Mesendoderm (in vitro differentiated cells): ENCODE results near the gene COL11A2.

Source experiments
- DNase-seq: peaks from one replicate; pipeline ENCODE4 v3.0.0; 2013
- H2AK5ac ChIP-seq: 2 replicates; pipeline ENCODE4 v1.6.1; 2013; ENCODE audit warnings: low read length, inconsistent platforms
- H2BK120ac ChIP-seq: 2 replicates; pipeline ENCODE4 v1.6.1; 2013; ENCODE audit warnings: low read depth, mild to moderate bottlenecking, low read length, moderate library complexity, mixed read lengths
- H2BK15ac ChIP-seq: replicated peaks from 2 replicates; pipeline ENCODE4 v1.6.1; 2013; ENCODE audit warnings: low read depth, mild to moderate bottlenecking, moderate library complexity
- H2BK5ac ChIP-seq: 2 replicates; pipeline ENCODE4 v1.6.1; 2013; ENCODE audit warnings: low read length, inconsistent platforms
- H3K18ac ChIP-seq: 2 replicates; pipeline ENCODE4 v1.6.1; 2013; ENCODE audit warnings: mild to moderate bottlenecking, low read length, mixed read lengths
- H3K23ac ChIP-seq: one replicate; pipeline ENCODE4 v1.6.1; 2013; ENCODE audit warnings: low read length
- H3K27ac ChIP-seq: 2 replicates; pipeline ENCODE4 v1.5.1; 2013; ENCODE audit warnings: low read depth, mild to moderate bottlenecking, inconsistent platforms, low read length, moderate library complexity
- H3K27me3 ChIP-seq: 2 replicates; pipeline ENCODE4 v1.6.1; 2013; ENCODE audit warnings: low read length, control low read depth, mild to moderate bottlenecking, inconsistent platforms; ENCODE audit not compliant: insufficient read depth, poor library complexity
- H3K36me3 ChIP-seq: 2 replicates; pipeline ENCODE4 v1.6.1; 2013; ENCODE audit warnings: low read length, inconsistent platforms; ENCODE audit not compliant: control insufficient read depth, insufficient read depth
- H3K4ac ChIP-seq: one replicate; pipeline ENCODE4 v1.6.1; 2013; ENCODE audit warnings: low read depth, mild to moderate bottlenecking, low read length, moderate library complexity
- H3K4me1 ChIP-seq: 2 replicates; pipeline ENCODE4 v1.6.1; 2013; ENCODE audit warnings: low read depth, low read length, inconsistent platforms; ENCODE audit not compliant: control insufficient read depth
- H3K4me2 ChIP-seq: 2 replicates; pipeline ENCODE4 v1.6.1; 2013; ENCODE audit warnings: low read length
- H3K4me3 ChIP-seq: 2 replicates; pipeline ENCODE4 v1.5.1; 2013; ENCODE audit warnings: mild to moderate bottlenecking, low read length
- H3K56ac ChIP-seq: one replicate; pipeline ENCODE4 v1.6.1; 2013; ENCODE audit warnings: low read length
- H3K79me1 ChIP-seq: 2 replicates; pipeline ENCODE4 v1.6.1; 2013; ENCODE audit warnings: low read length, inconsistent platforms
- H3K79me2 ChIP-seq: 2 replicates; pipeline ENCODE4 v1.6.1; 2013; ENCODE audit warnings: mild to moderate bottlenecking, low read length; ENCODE audit not compliant: control insufficient read depth, insufficient read depth
- H3K9ac ChIP-seq: 2 replicates; pipeline ENCODE4 v1.6.1; 2013; ENCODE audit warnings: low read length, inconsistent platforms
- H4K5ac ChIP-seq: one replicate; pipeline ENCODE4 v1.6.1; 2013; ENCODE audit warnings: low read length
- H4K8ac ChIP-seq: one replicate; pipeline ENCODE4 v1.6.1; 2013; ENCODE audit warnings: low read depth, mild to moderate bottlenecking, control low read depth, low read length, moderate library complexity
- WGBS: extraction: QIAGEN DNeasy Blood & Tissue Kit; methylation state at CpG from one replicate; pipeline ENCODE4 v1.1.7; 2013; ENCODE audit warnings: low lambda C conversion rate, missing lambda C conversion rate; ENCODE audit not compliant: insufficient coverage; ENCODE audit errors: extremely low coverage; 5-methylcytosine and 5-hydroxymethylcytosine counted together

The COL11A2 gene

DNA sequence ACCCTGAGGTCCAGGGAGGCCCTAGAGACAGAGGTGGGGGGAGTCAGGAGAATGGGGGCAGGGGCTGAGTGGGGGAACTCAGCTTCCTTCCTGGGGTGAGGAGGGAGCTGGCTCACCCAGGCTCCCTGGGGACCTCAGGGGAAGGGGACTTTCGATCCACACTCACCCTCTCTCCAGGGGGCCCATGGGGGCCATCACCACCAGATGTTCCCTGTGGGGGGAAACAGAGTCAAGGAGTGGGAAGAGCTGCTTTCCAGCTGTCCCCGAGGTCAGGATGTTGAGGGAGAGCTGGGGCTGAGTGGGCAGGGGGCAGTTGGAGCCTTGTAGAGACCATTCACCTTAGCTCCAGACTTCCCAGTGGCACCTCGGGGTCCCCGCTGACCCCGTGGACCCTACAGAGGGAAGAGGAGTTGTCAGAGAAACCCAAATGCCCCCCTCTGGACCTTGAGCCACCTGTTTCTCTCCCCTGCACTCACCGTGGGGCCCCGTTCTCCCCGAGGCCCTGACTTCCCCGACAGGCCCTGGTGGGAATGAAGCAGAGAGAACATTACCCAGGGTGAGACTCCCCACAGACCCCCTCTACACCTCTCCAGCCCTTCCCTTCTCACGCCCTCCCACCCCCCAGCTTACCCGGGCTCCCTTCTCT lies 18.6 kb downstream of the COL11A2 start:
- Histone ChIP-seq H3K4me3 (no peak overlapping the region), H3K36me3 (no peaks in the 10 kb centered on the region), H3K4ac (no peak overlapping the region), H3K79me1 (no peaks in the 10 kb centered on the region), H2BK15ac (no peak overlapping the region), H3K56ac (no peak overlapping the region), H3K9ac (no peak overlapping the region), H3K4me2 (no peak overlapping the region), H3K4me1 (no peaks in the 10 kb centered on the region), H3K79me2 (no peaks in the 10 kb centered on the region), H3K18ac (no peak overlapping the region), H2BK5ac (no peak overlapping the region), H2BK120ac (no peak overlapping the region), H3K27ac (no peak overlapping the region), H2AK5ac (no peak overlapping the region), H3K23ac (no peak overlapping the region), H4K5ac (no peak overlapping the region), H3K27me3 (no peaks in the 10 kb centered on the region), H4K8ac (no peak overlapping the region)
- no peak for DNase-seq
- WGBS: no CpG with 5 or more reads among the region's 11 CpGs

DNA sequence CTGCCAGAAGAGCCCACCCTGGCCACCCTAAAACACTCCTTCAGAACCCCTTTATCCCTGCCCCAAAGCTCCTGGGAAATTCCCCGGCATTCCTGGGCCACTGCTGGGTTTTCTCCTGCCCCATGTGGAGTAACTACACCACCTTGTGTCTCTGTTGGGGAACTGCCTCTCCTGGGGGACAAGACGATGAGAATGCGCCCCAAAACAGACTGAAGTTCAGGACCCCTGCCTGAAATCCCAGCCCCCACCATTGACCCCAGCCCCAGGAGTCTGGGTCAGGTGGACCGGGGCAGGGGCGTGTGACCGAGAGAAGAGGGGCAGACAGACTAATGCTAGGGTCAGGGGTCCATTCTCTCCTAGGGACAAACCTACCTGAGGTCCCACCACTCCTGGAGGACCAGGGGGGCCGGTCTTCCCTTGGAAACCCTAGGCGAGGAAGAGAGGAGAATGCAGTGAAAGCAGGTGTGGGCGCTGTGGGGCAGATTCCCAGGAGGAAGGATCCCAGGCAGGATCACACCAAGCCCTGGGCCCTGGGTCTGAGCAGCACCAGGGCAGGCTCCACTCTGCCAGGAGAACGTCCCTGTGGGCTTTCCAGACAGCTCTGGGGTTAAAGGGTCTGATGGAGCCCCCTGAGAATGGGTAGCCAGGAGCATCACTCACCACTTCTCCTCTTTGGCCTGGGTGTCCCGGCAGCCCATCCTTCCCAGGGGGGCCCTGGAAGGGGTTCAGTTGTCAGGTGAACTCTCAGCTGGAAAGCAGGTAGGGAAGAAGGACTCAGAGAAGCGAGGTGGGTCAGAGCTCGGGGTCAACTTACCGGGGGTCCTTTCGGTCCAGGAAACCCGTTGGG lies 19.4 kb downstream of the COL11A2 start:
- Histone ChIP-seq H2BK15ac (no peak overlapping the region), H3K79me1 (no peaks in the 10 kb centered on the region), H2BK120ac (no peak overlapping the region), H3K23ac (no peak overlapping the region), H4K8ac (no peak overlapping the region), H2BK5ac (no peak overlapping the region), H3K56ac (no peak overlapping the region), H3K9ac (no peak overlapping the region), H3K4me3 (no peak overlapping the region), H3K36me3 (no peaks in the 10 kb centered on the region), H3K27me3 (no peaks in the 10 kb centered on the region), H3K18ac (no peak overlapping the region), H3K4me2 (no peak overlapping the region), H3K4me1 (no peaks in the 10 kb centered on the region), H3K79me2 (no peaks in the 10 kb centered on the region), H3K27ac (no peak overlapping the region), H4K5ac (no peak overlapping the region), H3K4ac (no peak overlapping the region), H2AK5ac (no peak overlapping the region)
- no CpG with 5 or more reads among the region's 16 CpGs for WGBS
- peak; percentile 21 for DNase-seq

DNA sequence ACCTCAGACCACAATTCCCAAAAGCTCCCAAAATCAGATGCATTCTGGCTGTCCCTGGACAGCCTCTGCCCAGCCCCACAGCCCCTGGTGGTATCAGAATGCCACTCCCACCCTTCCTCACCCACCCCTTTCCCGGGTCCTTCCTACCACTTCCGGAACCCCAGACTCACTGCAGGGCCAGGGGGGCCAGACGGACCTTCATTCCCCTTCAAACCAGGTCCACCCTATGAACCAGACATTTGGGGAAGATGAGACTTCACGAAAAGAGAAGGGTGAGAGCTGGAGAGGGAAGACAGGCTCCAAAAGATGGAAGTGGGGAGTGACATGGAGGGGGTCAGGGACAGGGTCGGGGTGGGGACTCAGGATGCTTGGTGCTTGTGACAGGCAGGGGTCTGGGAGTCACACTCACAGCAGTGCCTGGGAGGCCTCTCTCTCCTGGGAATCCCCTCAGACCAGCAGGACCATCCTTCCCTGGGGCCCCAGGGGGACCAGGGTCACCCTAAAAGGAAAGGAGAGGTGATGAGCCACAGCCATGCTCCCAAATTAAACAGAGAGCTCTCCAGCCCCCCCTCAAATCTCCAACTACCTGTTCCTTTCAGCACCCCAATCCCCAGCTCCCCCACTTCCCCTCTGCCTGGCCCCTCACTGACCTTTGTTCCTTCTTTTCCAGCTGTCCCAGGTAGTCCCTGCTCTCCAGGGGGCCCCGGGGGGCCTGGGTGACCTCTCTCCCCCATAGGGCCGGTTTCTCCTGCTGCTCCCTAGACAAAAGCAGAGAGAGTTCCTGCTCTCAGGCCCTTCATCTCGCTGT lies 20.2 kb downstream of the COL11A2 start:
- H4K5ac ChIP-seq: no peak overlapping the region
- DNase-seq: no peak
- no CpG with 5 or more reads among the region's 8 CpGs for WGBS
- no peaks in the 10 kb centered on the region for H3K27me3 ChIP-seq
- no peak overlapping the region for H3K4me2 ChIP-seq
- H3K79me1 ChIP-seq: no peaks in the 10 kb centered on the region
- no peak overlapping the region for H2BK5ac ChIP-seq
- H3K56ac ChIP-seq: no peak overlapping the region
- no peak overlapping the region for H2AK5ac ChIP-seq
- no peak overlapping the region for H4K8ac ChIP-seq
- no peak overlapping the region for H3K4me3 ChIP-seq
- no peak overlapping the region for H3K4ac ChIP-seq
- no peak overlapping the region for H3K23ac ChIP-seq
- H2BK120ac ChIP-seq: no peak overlapping the region
- H3K4me1 ChIP-seq: no peaks in the 10 kb centered on the region
- no peak overlapping the region for H3K9ac ChIP-seq
- no peak overlapping the region for H3K27ac ChIP-seq
- no peaks in the 10 kb centered on the region for H3K36me3 ChIP-seq
- no peak overlapping the region for H3K18ac ChIP-seq
- no peaks in the 10 kb centered on the region for H3K79me2 ChIP-seq
- H2BK15ac ChIP-seq: no peak overlapping the region

DNA sequence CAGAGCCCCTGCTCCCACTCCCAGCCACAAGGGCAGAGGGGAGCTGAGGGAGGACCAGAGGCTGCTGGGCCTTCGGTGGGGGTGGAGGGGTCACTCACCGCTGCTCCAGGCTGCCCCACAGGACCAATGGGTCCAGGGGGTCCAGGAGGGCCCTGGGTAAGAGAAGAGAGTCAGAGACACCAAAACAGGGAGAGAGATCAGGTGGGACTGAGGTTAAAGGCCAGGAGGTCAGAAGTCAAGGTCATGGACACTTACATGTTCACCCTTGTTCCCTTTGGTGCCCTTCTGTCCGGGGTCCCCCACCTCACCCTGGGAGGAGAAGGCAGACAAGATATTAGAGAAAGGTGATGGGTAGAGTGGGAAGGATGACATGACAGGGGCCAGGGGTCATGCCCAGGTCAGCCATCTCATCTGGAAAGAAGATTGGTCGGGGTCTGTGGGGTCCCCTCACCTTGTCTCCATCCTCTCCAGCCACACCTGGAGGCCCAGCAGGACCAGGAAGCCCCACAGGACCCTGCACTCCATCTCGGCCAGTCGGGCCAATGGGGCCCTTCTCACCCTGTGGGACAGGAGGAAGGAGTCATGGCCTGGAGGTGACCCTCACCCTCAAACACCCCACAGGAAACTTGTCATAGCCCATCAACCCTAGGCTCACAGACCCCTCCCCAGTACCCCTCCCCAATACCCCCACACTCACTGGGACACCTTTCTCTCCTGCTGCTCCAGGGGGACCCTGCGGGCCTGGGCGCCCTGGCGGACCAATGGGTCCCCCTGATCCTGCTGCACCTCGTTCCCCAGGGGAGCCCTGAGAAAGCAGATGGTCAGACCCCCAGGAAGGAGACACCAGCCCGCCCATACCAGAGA lies 21.0 kb downstream of the COL11A2 start:
- no peaks in the 10 kb centered on the region for H3K79me1 ChIP-seq
- no peaks in the 10 kb centered on the region for H3K79me2 ChIP-seq

DNA sequence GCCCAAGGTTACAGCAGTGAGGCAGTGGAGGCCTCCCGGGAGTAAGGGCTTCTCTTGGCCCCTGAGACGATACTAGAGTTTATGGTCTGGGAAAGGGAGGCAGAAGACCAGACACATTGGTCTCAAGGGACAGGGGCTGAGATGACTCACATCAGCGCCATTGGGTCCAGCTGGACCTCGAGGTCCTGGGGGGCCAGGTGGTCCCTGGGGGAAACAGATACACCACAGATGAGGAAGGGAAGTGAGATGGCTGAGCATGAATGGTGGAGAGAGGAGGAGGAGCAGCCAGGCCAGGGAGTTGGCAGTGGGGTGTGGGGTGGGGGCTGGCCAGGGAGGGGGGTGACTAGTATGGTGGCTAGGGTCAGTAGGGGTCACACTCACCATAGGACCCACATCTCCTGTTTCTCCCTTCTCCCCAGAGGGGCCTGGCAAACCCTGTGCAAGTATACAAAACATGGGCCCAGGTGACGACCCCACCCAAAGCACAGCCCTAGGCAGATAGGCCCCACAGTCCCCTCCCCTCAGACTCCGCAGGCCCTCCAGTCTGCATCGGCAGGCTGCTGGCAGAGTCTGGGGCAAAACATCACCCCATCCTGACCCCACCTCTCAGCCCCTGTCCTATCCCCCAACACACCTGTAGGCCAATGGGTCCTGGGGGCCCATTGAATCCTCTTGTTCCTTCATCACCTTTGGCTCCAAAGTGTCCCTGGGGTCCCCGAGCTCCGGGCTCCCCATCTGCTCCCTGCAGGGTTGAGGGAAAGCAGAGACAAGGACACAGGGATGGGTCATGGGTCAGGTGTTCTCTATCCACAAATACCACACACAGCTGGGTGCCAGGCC lies 21.9 kb downstream of the COL11A2 start:
- DNase-seq: no peak
- no peaks in the 10 kb centered on the region for H3K4me1 ChIP-seq
- no peaks in the 10 kb centered on the region for H3K36me3 ChIP-seq
- no peak overlapping the region for H3K56ac ChIP-seq
- no peaks in the 10 kb centered on the region for H3K79me2 ChIP-seq
- no peak overlapping the region for H2AK5ac ChIP-seq
- H2BK120ac ChIP-seq: no peak overlapping the region
- H3K9ac ChIP-seq: no peak overlapping the region
- no peak overlapping the region for H3K4me3 ChIP-seq
- no peak overlapping the region for H2BK15ac ChIP-seq
- H3K4me2 ChIP-seq: no peak overlapping the region
- H3K27ac ChIP-seq: no peak overlapping the region
- H3K23ac ChIP-seq: no peak overlapping the region
- no peaks in the 10 kb centered on the region for H3K27me3 ChIP-seq
- no CpG with 5 or more reads among the region's 9 CpGs for WGBS
- no peak overlapping the region for H4K8ac ChIP-seq
- no peak overlapping the region for H3K18ac ChIP-seq
- no peak overlapping the region for H3K4ac ChIP-seq
- no peak overlapping the region for H4K5ac ChIP-seq
- H3K79me1 ChIP-seq: no peaks in the 10 kb centered on the region
- H2BK5ac ChIP-seq: no peak overlapping the region

More for the DNA sequence above, 21.0 kb downstream of the COL11A2 start:
- Histone ChIP-seq H2BK120ac (no peak overlapping the region), H3K27ac (no peak overlapping the region), H3K18ac (no peak overlapping the region), H2AK5ac (no peak overlapping the region), H3K27me3 (no peaks in the 10 kb centered on the region), H3K56ac (no peak overlapping the region), H4K8ac (no peak overlapping the region), H4K5ac (no peak overlapping the region), H3K4me1 (no peaks in the 10 kb centered on the region), H3K23ac (no peak overlapping the region), H3K4me2 (no peak overlapping the region), H3K36me3 (no peaks in the 10 kb centered on the region), H3K4me3 (no peak overlapping the region), H2BK15ac (no peak overlapping the region), H3K4ac (no peak overlapping the region), H2BK5ac (no peak overlapping the region), H3K9ac (no peak overlapping the region)
- DNase-seq: no peak
- no CpG with 5 or more reads among the region's 11 CpGs for WGBS
